D721Med (cell line): ENCODE data around the gene OTUD1.

ENCODE experiments used
- DNase-seq: peaks from one replicate; pipeline ENCODE4 v3.0.0; 2011; ENCODE audit warnings: low spot score; ENCODE audit not compliant: insufficient read length
- FAIRE-seq: peaks from 2 replicates; lab custom pipeline; 2011; peaks lifted over from hg19 to GRCh38; lab: Jason Lieb, UNC
- TF ChIP-seq, protein P1 (sequence below): IDR thresholded peaks from 2 replicates; pipeline ENCODE4 v1.5.1; 2012; ENCODE audit warnings: mild to moderate bottlenecking, control low read depth; ENCODE audit not compliant: insufficient read depth; ENCODE audit errors: missing control alignments

OTUD1 gene

DNA sequence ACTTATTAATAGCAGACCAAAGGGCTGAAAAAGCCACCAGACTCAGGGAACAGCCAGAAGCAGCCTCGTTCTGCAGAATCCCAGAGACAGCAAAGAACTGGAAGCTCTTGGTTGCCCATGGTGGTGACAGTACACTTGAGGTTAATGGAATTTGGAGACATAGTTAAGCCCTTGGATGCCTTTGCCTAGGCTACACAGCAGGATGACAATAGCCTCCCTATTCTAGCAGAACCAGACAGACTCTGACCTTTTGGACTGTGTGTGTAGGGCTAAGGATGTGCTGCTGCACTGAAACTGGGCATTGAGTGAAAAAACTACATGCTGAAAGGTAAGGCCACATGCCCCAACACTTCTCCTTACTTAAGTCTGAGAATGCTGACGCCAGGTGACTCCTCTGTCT, 22.7 kb downstream of the OTUD1 start:
- FAIRE-seq (no peak), DNase-seq (no peak)
- TF ChIP-seq, protein P1, sequence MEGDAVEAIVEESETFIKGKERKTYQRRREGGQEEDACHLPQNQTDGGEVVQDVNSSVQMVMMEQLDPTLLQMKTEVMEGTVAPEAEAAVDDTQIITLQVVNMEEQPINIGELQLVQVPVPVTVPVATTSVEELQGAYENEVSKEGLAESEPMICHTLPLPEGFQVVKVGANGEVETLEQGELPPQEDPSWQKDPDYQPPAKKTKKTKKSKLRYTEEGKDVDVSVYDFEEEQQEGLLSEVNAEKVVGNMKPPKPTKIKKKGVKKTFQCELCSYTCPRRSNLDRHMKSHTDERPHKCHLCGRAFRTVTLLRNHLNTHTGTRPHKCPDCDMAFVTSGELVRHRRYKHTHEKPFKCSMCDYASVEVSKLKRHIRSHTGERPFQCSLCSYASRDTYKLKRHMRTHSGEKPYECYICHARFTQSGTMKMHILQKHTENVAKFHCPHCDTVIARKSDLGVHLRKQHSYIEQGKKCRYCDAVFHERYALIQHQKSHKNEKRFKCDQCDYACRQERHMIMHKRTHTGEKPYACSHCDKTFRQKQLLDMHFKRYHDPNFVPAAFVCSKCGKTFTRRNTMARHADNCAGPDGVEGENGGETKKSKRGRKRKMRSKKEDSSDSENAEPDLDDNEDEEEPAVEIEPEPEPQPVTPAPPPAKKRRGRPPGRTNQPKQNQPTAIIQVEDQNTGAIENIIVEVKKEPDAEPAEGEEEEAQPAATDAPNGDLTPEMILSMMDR, result no peak

DNA sequence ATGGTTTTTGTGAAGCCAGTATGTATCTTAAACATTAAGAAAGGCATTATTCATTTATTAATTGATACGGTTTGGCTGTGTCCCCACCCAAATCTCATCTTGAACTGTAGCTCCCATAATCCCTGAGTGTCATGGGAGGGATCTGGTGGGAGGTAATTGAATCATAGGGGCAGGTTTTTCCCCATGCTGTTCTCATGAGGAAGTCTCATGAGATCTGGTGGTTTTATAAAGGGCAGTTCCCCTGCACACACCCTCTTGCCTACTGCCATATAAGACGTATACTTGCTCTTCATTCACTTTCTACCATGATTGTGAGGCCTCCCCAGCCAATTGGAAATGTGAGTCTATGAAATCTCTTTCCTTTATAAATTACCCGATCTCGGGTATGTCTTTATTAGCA, 28.1 kb downstream of the OTUD1 start:
- no peak for DNase-seq
- TF ChIP-seq, protein P1, result no peak
- no peak for FAIRE-seq

DNA sequence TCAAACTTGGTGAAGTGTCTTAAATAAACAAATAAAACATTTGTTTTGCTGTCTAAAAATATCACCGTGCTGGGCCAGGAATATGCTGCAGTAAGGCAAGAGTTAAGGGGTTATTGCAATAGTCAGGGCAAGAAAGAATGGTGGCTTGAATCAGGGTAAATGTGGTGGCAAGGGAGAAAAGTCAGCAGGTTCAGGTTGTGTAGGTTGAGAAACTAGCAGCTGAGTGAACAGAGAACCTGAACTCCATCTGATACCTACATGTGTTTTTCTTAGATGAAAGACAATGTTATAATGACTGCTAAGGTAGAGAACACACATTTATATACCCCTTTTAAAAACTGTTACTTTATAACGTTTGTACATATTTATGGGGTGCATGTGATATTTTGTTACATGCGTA, 28.7 kb downstream of the OTUD1 start:
- no peak for FAIRE-seq
- TF ChIP-seq, protein P1, result no peak

DNA sequence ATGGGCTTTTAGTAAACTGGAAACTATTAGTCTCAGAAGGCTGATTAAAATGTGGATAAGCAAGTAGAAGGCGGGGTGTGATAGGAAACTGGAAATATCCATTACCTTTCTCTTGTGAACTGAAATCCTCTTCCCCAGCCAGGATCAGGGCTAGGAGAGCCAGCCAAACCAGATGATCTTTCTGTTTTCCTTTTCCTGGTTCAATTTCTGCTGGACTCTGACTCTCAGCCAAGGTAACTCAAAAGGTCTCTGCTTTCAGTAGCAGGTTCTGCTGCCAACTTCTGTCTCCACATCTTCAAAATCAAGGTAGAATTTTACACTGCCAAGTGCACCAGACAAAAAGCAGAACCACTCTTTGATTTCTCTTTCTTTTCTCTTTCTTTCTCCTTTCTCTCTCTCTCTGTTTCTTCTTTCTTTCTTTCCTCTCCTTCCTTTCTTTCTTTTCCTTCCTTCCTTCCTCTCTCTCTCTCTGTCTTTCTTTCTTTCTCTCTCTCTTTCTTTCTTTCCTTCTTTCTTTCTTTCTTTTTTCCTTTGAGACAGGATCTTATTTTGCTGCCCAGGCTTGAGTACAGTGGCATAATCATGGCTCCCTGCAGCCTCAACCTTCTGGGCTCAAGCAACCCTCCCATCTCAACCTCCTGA, 30.8 kb downstream of the OTUD1 start:
- FAIRE-seq (no peak), DNase-seq (no peak)
- TF ChIP-seq, protein P1, result no peak

More for the DNA sequence above, 28.7 kb downstream of the OTUD1 start:
- no peak for DNase-seq

DNA sequence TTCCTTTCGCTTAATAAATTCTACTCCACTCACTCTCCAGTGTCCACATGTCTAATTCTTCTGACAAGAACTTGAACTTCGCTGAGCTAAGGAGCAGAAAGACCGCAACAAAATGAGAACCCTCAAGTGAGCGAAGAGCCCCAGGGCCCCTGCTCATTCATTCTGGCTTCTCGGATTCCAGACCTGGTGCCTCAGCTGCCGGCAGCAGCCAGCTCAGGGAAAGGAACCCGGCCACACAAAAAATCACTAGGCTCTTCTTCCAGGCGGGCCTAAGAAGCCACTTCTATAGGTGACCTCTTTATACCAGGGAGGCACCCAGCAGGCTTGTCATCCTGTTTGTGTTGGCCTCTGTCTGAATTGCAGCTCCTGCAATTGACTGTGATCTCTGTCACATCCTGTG, 33.3 kb downstream of the OTUD1 start:
- TF ChIP-seq, protein P1, result no peak
- FAIRE-seq (no peak), DNase-seq (no peak)

DNA sequence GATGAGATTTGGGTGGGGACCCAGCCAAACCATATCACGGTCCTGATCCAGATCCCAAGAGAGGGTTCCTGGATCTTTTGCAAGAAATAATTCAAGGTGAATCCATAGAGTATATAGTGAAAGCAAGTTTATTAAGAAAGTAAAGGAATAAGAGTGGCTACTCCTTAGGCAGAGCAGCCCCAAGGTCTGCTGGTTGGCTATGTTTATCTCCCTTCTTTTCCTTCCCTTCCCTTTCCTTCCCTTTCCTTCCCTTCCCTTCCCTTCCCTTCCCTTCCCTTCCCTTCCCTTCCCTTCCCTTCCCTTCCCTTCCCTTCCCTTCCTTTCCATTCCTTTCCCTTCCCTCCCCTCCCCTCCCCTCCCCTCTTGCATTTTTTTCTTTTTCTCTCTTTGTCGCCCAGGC, 35.2 kb downstream of the OTUD1 start:
- FAIRE-seq (no peak), DNase-seq (no peak)
- TF ChIP-seq, protein P1, result no peak

DNA sequence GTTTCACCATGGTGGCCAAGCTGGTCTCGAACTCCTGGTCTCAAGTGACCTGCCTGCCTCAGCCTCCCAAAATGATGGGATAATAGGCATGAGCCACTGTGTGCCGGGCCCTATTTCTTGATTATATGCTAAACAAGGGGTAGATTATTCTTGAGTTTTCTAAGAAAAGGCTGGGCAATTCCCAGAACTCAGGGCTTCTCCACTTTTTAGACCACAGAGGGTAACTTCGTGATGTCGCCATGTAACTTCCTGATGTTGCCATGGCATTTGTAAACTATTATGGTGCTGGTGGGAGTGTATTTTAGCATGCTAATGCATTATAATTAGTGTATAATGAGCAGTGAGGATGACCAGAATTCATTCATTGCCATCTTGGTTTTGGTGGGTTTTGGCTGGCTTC, 35.8 kb downstream of the OTUD1 start:
- FAIRE-seq (no peak), DNase-seq (no peak)
- TF ChIP-seq, protein P1, result no peak
